Epidermal melanocyte (primary cell): Measurements from ENCODE around the gene TMEM229B.

Experiments
- DNase-seq: peaks from one replicate; pipeline ENCODE4 v3.0.0; 2011; ENCODE audit warnings: low spot score; ENCODE audit not compliant: insufficient read length

TMEM229B gene

GRCh38 chr14:67487937-67488893, at the start of gene TMEM229B:
TSS of gene TMEM229B (minus strand) at chr14:67488721. CDS start at chr14:67473923, 14,798 bp downstream.
- DNase-seq: no peak

GRCh38 chr14:67537736-67538135, 49.2 kb upstream of the TMEM229B start:
- DNase-seq: no peak

- DNase-seq: no peak
Observed at GRCh38 chr14:67536087-67536486, 47.6 kb upstream of the TMEM229B start.

DNA sequence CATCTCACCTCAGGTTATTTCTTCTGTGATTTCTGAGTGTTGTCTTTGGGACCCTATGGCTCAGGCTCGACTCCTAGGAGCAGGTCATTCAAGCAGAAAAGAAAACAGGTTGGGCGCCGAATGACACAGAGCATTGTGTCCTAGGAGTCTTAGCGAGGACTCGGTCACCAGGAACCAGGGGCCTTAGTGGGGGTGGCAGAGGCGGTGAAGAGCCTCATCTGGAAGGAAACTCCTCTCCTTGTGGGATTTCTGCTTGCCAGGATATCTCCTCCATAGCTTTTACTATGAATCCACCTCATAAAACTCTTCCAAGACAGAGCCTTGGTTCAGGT, 45.2 kb upstream of the TMEM229B start:
- DNase-seq: no peak

DNA sequence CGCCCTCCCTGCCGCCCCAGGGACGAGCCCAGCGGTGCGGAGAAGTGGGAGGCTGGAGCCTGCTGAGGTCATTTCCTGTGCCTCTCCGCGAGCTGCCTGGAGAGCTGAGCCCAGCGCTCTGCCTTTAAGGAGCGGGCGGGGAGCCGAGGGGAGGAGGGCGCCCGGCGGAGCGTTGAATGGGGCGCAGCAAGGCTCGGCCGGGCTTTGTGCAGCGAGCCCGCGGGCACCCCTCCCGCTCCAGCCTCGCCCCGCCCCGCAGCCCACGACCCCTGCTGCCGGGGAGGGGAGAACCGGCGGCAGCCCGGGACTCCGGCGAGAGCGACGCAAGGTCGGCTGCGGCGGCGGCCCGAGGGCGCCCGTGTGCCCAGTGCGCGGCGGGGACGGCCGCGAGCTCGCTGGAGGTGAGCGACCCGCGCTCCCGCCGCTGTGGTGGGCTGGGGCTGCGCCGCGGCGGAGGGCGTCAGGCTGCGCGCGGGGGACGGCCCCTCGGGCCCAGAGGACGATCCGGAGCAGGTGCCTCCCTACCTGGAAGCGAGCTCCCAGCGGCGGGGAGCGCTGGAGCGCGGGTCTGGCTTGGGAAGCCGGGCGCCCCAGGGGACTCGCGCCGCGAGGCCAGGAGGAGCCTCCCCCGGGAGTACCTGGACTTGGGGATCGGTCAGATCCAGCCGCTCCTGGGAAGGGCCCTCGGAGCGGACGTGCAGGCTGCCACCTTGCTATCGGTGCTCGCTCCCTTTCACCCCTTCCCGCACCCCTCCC, 44.7 kb upstream of the TMEM229B start, which contains the start of gene PLEKHH1:
TSS of gene PLEKHH1 (plus strand) at position 293 of the 756 bp plus-strand sequence. CDS start 8,578 bp downstream, outside the sequence.
- DNase-seq: peak; percentile 66

- DNase-seq: no peak
Observed at GRCh38 chr14:67532606-67532997, 44.1 kb upstream of the TMEM229B start.

GRCh38 chr14:67529947-67530935, 41.7 kb upstream of the TMEM229B start:
- DNase-seq: no peak

GRCh38 chr14:67528276-67528675, 39.8 kb upstream of the TMEM229B start:
- no peak for DNase-seq

DNA sequence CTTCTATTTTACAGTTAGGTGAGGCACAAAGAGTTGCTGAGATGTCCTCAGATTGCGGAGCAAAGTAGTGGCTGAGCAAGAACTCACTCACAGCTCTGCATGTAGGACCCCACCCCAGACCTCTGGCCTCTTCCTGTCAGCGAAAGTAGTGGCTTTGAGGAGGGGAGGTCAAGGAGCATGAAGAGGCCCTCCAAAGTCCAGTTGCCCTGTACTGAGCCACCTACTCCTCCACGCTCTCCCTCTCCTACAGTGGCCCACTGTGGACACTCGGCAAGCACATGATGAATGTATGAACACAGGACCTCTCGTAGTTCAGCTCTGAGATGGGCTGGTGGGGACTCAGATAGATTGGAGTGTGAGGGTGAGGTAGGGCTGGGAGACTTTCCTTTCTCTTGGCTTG, 39.2 kb upstream of the TMEM229B start:
- no peak for DNase-seq

- no peak for DNase-seq
Observed at GRCh38 chr14:67526676-67527459, 38.3 kb upstream of the TMEM229B start.

DNA sequence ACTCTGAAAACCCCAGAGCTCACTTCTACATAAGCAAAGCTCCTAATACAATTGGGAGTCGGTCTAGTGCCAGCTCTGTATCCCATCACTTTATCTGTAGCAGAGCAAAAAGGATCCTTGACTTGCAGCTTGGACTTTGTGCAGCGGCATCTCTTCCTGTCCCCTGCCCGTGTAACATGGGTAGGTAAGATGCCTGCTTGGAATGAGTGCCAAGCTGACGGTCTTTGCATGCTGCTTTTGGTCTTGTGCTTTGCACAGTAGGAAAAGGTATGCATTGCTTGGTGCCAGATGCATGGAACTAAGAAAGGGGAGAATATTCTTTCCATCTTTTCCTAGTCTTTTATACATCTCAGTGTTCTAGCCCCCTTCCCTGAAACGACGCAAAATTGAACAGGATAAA, 37.7 kb upstream of the TMEM229B start:
- DNase-seq: no peak

- no peak for DNase-seq
Observed at GRCh38 chr14:67525389-67525788, 36.9 kb upstream of the TMEM229B start.

- no peak for DNase-seq
Observed at GRCh38 chr14:67524634-67524963, 36.1 kb upstream of the TMEM229B start.

DNA sequence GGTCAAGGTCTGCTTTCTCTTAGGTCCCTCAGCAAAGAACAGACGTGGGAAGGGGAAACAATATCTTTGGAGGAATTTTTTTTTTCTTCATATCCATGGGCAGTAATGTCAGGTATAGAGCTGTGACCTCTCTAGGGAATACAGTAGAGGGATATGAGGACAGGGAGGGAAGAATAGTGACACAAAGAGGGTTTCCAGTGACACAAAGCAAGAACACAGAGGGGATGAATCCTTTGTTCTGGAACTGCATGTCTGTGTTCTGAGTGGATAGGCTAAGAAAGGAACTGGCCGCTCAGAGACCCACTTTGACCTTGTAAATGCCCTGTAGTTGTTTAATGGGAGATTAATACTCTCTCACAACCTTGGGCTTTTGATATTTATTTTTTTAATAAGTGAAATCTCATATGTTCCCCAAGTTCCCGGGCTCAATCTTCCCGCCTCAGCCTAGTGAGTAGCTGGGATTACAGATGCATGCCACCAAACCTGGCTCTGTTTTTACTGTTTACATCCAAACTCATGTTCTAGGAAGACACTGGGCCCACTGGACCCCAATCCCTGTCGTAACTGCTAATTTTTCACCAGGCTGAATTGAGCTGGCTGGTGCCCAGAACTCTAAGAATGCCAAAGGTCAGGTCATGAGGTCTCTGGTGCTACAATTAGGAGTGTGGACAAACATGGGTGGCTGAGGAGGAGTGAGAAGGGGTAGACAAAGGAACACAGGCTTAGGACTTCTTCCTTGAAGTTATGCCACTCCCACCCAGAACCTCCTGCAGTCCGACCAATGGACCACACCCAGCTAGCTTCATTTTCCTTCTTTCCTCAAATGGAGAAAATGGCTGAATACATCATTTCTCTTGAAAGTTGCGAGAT, 35.5 kb upstream of the TMEM229B start:
- DNase-seq: no peak

GRCh38 chr14:67522270-67522669, 33.7 kb upstream of the TMEM229B start:
- DNase-seq: no peak

DNA sequence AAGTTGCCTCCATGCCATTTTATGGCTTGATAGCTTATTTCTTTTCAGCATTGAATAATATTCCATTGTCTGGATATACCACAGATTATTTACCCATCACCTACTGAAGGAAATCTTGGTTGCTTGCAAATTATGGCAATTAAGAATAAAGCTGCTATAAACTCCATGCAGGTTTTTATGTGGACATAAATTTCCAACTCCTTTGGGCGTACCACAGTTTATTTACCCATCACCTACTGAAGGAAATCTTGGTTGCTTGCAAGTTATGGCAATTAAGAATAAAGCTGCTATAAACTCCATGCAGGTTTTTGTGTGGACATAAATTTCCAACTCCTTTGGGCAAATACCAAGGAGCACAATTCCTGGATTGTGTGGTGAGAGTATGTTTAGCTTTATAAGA, 32.0 kb upstream of the TMEM229B start:
- no peak for DNase-seq

- DNase-seq: no peak
Observed at GRCh38 chr14:67519406-67519805, 30.9 kb upstream of the TMEM229B start.

- DNase-seq: no peak
Observed at GRCh38 chr14:67517083-67517482, 28.6 kb upstream of the TMEM229B start.

DNA sequence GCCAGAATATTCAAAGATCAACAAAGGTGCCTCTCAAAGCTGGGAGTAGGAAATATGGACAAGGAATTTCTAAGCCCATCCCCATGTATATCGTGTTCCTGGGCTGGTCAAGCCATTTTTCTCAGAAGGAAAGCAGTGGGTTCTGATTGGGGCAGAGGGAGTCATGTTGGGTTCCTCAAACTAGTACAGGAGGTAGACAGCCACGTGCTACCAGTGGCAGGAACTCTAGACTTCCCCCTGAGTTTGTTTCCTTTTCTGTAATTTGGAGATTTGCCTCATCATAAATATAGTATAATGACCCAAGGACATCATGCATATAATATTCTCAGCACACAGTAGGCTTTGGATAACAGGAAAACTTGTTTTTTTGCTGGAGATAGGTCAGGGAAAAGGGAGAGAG, 28.2 kb upstream of the TMEM229B start:
- DNase-seq: no peak
